HG02571 (cell line): ENCODE measurements around the gene SF3B2.
"Not testable (repeated sequence)": the region's sequence is repeated elsewhere in the genome, so short reads cannot be mapped to it uniquely, and the experiment has no call there.

Experiments
- ATAC-seq: cut with Tn5 transposase; IDR thresholded peaks from one replicate; pipeline ENCODE4 v1.9.1; 2021; ENCODE audit warnings: mild to moderate bottlenecking, moderate library complexity; ENCODE audit not compliant: unreplicated experiment

The SF3B2 gene

DNA sequence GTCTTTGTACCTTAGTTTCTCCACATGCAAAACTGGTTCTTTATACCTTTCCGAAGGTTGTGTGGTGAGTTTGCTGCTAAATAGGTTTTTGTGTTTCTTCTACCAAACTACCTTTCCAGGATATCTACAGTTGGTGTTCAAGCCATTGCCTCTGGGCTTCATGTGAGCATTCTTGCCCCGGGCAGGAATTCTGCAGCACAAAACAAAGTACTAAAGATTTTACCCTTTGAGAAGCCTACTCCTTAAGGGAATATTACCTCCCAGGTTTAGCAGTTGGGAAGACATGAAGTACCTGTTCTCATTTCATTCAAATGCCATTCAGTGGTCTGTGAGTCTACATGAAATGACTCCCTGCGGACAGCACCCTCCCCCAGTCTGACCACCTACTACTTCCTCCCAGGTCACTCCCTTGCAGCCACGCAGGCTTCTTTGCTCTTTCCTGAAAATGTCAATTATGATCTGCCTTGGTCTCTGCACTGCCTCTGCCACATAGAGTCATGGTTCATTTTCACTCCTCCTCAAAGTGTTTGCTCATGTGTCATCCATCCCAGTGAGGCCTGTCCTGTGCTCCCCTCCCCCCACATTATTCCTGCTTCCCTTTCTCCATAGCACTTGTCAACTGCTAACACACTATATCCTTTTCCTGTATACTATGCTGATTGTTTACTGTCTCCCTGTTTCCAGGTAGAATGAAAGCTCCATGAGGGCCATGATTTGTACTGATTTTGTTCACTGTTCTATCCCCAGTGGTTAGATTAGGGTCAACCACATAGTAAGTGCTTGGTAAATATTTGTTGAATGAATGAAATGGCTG lies 54.8 kb downstream of the SF3B2 start:
- ATAC-seq, result no peak

DNA sequence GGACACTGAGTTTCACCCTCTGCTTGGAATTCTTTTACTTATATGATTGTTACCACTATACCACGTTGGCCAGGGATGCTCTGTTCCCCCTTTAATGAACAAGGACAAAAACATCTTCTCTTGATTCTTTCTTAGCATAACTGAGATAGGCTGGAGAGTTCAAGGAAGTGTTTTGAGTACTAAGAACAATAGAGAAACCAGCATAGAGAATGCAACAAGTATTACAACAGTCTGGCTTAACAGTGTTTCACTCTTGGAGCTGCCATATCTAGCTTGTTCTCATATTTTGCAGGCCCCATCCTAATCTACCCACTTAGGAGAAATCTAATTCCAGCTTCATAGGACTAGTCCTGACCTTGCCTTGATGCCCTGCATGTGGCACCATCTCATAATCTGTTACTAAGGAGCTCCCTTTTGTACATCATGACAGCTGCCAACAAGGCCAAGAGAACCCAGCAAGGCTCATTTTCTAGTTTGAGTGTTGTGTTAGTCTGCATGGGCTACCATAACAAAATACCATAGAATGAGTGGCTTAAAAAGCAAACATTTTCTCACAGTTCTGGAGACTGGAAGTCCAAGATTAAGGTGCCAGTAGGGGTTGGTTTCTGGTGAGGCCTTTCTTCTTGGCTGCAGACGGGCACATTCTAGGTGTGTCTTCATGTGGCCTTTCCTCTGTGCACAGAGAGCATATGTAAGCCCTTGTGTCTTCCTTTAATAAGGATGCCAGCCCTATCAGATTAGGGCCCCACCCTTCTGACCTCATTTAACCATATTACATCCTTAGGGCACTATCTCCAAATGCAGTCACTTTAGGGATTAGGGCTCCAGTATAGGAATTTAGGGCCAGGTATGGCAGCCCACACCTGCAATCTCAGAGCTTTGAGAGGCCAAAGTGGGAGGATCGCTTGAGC lies 55.7 kb downstream of the SF3B2 start:
- no peak for ATAC-seq

DNA sequence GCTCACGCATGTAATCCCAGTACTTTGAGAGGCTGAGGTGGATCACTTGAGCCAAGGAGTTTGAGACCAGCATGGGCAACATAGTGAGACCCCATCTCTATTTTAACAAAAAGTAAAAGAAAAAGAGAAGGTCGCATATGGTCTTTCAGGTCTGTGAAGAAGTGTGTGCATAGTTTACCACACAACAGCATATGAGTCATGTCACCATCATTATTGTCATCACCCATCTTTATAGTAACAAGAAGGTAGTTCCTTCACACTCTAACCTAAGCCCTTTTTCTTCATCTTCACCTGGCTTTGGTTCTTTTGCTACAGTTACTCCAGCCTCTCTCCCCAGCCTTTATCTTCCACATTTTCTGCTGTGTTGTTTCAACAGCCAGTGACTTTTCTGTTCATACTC lies 57.1 kb downstream of the SF3B2 start:
- no peak for ATAC-seq

DNA sequence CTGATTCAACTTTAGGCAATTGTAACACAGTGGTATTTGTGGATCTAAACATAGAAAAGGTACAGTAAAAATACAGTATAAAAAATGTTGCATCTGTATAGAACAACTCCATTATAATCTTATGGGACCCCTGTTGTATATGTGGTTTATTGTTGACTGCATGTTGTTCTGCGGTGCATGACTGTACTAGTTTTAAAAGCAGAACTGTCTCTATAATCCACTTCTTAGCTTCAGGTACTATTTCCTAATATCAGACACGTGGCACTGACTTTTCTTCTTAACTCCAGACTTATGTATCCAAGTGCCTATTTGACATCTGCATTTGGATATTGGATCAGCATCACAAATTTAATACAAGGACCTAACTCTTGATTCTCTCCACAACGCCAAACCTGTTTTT lies 59.0 kb downstream of the SF3B2 start:
- no peak for ATAC-seq

DNA sequence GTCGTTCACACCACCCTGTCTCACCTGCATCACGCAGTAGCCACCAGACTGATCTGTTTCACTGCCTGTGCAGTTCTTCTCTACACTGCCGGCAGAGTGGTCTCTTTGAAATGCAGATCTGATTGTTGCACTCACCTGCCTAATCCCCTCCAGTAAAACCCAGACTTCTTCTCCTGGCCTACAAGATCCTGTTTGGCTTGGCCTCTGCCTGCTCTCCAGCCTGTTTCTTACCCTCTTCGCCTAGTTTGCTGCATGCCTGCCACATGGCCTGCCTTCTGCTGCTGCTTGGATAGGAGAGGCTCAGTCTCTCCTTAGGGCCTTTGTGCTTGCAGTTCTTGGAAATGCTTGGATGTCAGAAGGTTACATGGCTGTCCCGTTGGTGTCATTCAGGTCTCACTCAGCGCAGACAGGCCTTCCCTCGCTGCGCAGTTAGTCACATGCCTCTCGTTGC lies 59.9 kb downstream of the SF3B2 start:
- ATAC-seq, result no peak

DNA sequence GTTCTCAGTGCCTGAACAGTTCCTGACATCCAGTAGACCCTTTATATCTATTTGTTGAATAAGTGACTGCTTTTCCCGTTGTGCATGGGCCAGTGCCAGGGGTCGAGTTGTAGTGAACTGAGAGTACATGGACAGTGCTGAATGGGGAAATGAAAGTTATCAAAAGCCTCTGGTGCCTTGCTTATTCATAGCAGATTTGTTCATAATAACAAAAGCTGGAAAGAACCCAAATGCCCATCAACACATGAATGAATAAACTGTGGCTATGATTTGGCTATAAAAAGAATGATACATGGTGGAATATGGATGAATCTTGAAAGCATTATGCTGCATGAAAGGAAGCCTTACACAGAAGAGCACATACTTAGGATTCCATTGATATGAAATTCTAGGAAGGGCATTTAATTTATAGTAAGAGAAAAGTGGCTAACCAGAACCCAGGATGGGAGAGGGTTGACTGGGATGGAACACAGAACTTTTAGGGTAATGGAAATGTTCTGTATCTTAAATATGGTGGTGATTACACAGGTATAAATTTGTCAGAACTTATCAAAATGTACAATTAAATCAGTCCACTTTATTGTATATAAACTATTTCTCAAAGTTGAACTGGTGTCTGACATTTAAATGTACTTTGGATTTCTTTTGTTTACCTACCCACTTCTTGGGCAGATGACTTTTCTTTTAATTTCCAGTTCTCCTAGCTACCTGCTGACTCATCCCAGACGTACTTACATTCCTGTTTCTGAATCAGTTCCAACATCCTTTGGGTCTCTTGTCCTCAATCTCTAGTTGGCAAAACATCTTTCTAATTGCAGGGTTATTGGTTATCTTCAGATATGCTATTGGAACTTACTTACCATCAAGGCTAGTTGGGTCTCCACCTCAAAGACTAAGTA lies 60.7 kb downstream of the SF3B2 start:
- ATAC-seq, result no peak

DNA sequence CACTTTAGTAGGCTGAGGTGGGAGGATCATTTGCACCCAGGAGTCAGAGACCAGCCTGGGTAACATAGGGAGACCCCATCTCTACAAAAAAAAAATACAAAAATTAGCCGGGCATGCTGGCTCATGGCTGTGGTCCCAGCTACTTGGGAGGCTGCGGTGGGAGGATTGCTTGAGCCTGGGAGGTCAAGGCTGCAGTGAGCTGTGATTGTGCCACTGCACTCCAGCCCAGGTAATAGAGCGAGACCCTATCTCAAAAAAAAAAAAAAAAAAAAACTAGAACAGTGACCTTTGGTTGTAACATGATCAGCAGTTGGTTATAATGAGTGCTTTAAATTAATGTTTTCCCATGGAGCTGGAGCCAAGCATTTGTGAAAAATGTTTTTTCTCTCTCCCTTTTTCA lies 62.8 kb downstream of the SF3B2 start:
- ATAC-seq, result not testable (repeated sequence)

DNA sequence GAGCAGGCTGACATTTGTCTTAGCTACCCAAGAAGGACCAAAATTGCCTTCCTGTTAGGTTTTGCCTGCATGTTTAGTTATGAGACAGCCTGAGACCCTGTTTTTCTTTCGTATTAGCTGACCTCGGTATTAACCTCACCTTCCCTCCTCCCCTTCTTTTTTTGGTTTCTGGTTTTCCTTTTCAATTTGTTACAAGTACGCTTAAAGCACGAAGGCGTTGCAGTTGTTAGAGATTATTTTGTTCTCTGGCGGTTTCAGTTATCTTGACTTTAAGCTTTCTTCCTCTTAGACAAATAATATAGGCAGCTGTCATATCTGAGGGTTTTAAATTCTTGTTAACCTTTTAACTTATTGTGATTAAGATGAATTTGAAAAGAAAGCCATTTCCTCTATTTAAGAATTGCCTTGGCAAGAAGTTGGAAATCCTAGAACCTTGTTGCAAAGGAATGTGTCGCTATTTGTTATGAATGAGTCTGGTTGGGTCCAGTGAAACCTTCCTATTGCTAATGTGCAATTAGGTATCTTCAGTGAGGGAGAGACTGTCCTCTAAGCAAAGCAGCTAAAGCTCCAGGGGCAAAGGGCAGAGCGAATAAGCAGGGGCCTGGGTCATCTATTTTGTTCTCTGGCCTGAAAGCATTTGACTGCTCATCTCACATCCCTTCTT lies 63.6 kb downstream of the SF3B2 start:
- no peak for ATAC-seq

DNA sequence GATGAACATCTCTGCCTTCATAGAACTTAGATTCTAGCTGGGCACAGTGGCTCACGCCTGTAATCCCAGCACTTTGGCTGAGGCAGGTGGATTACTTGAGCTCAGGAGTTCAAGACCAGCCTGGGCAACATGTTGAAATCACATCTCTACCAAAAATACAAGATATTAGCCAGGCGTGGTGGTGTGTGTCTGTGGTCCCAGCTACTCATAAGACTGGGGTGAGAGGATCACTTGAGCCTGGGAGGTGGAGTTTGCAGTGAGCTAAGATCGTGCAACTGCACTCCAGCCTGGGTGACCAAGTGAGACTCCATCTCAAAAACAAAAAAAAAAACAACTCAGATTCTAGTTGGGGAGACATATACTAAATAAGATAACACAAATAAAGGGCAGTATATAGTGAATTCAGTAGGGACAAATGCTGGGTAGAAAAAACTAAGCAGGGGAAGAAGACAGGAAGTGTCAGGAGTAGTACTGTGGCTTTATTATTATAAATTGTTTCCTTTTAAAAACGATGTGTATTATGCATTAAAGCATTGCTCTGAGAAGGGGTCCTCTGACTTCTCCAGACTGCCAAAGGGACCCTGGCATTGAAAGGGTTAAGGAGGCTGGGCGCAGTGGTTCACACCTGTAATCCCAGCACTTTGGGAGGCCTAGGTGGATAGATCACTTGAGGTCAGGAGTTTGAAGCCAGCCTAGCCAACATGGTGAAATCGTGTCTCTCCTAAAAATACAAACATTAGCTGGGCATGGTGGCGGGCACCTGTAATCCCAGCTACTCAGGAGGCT lies 64.6 kb downstream of the SF3B2 start:
- no peak for ATAC-seq

DNA sequence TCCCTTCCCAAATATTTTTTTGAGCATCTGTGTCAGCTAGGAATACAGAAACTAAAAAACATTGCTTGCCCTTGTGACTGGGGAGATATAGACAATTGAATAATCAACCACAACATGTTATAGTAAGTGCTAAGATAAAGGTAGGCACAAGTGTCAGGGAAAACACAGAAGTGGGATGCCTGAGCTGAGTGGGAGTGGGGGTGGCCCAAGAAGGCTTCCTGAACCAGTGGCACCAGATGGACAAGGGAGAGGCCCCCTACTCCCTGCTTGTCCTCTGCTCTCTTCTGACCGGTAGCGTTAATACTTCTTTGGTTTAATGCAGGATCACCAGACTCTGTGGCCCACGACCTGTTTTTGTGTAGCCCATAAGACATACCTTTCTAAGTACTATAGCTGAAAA lies 66.7 kb downstream of the SF3B2 start:
- no peak for ATAC-seq
